SK-N-SH (cell line): Measurements from ENCODE around the gene PRPSAP2.

Experiments
- EP300 ChIP-seq, 2 experiments: IDR thresholded peaks; 2 replicates each; pipeline versions ENCODE4 v1.4.0 to v1.6.1; 2012; ENCODE audit warnings: borderline replicate concordance in 1 of 2, low read depth in 1 of 2, low read length in 1 of 2
- EZH2phosphoT487 ChIP-seq: fragments of 200-600 bp; sonication (generic); IDR thresholded peaks from 2 replicates; pipeline ENCODE4 v1.6.1; 2017; ENCODE audit warnings: low read depth, mixed run types, mild to moderate bottlenecking, antibody characterized with exemption, moderate library complexity, borderline replicate concordance
- JUND ChIP-seq: IDR thresholded peaks from 2 replicates; pipeline ENCODE4 v1.4.0; 2012
- RFX5 ChIP-seq: IDR thresholded peaks from 2 replicates; pipeline ENCODE4 v1.6.1; 2012; ENCODE audit warnings: mild to moderate bottlenecking, improper control_type of control experiment, low read length
- TCF12 ChIP-seq: IDR thresholded peaks from 2 replicates; pipeline ENCODE4 v1.4.0; 2012
- USF2 ChIP-seq: fragments of 150-350 bp; IDR thresholded peaks from 2 replicates; pipeline ENCODE4 v1.6.1; 2017; ENCODE audit warnings: antibody characterized with exemption, low read length, low read depth, borderline replicate concordance
- TF ChIP-seq, protein P1 (sequence below): fragments of 200-600 bp; sonication (generic); IDR thresholded peaks from 2 replicates; pipeline ENCODE4 v1.6.1; 2017; ENCODE audit warnings: antibody characterized with exemption, mild to moderate bottlenecking, moderate library complexity

DNA sequence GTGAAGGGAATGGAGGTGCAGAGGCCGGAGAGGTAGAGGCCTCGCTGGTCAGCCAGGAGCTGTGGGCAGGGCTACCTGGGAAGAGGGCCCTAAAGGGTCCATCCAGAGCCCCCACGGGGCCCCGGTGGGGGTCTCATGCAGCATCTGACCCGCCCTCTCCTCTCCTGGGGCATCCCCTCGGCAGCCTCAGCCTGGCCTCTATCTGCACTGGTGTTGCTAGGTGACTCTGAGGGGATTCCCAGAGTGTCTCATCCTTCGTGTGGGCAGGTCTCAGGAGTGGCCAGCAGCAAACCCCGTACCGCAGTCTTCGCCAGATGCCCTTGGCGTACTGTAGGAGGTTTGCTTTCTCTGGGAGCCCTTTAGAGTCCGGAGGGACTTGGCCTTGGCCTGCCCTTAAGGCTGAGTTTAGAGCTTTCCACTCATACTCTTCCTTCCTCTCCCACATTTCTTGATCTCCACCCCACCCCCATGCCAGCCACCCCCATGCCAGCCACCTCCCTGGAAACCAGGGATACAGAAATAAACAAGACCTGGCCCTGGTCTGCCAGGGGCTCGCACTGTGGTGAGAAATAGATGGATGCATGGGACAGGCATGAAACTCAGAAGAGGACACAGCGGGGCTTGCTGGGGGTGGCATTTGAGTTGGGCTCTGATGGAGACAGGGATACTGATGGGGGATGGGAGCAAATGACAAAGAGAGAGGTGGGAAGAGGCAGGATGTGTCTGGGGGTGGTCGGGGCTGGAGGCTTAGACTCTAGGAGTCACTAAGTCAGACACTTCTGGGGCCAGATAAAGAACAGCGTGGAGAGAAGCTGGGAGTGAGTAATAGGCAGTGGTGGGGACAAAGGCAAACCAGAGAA, 103.9 kb downstream of the PRPSAP2 start:
- TF ChIP-seq JUND (no peak), USF2 (no peak), TCF12 (no peak), EP300 (IDR thresholded peaks at IDR 0.05; ENCODE audit: borderline replicate concordance in 1 of 2, low read depth in 1 of 2, low read length in 1 of 2) (no peak), EZH2phosphoT487 (no peak), RFX5 (no peak)
- TF ChIP-seq, protein P1, sequence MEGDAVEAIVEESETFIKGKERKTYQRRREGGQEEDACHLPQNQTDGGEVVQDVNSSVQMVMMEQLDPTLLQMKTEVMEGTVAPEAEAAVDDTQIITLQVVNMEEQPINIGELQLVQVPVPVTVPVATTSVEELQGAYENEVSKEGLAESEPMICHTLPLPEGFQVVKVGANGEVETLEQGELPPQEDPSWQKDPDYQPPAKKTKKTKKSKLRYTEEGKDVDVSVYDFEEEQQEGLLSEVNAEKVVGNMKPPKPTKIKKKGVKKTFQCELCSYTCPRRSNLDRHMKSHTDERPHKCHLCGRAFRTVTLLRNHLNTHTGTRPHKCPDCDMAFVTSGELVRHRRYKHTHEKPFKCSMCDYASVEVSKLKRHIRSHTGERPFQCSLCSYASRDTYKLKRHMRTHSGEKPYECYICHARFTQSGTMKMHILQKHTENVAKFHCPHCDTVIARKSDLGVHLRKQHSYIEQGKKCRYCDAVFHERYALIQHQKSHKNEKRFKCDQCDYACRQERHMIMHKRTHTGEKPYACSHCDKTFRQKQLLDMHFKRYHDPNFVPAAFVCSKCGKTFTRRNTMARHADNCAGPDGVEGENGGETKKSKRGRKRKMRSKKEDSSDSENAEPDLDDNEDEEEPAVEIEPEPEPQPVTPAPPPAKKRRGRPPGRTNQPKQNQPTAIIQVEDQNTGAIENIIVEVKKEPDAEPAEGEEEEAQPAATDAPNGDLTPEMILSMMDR, result no peak
